GM23338 (cell line): ENCODE data around the gene FAM13A. TPM values are rescaled to one million over a fixed set of nuclear protein-coding genes. Genes with fewer than 3 reads are reported as not detected.

Source experiments
- ATAC-seq: fragments of 200-7000 bp; cut with Tn5 transposase; 3 replicates; pipeline ENCODE4 v1.9.1; 2020
- DNase-seq: peaks from one replicate; pipeline ENCODE4 v3.0.0-alpha.2; 2015; ENCODE audit warnings: low spot score
- H2AFZ ChIP-seq: fragments of 200-600 bp; sonication (generic); 2 replicates; pipeline ENCODE4 v1.8.0; 2016; ENCODE audit warnings: antibody characterized with exemption, mild to moderate bottlenecking, moderate library complexity
- H3F3A ChIP-seq: fragments of 200-600 bp; sonication (generic); replicated peaks from 2 replicates; pipeline ENCODE4 v1.8.0; 2017; ENCODE audit warnings: antibody characterized with exemption, mixed run types, low read depth
- H3K27ac ChIP-seq: fragments of 200-600 bp; sonication (generic); 2 replicates; pipeline ENCODE4 v1.6.1; 2016; ENCODE audit warnings: low read depth
- H3K27me3 ChIP-seq: fragments of 200-600 bp; sonication (generic); 2 replicates; pipeline ENCODE4 v1.8.0; 2016; ENCODE audit warnings: mild to moderate bottlenecking, mixed run types, moderate library complexity; ENCODE audit not compliant: insufficient read depth
- H3K36me3 ChIP-seq: fragments of 200-600 bp; sonication (generic); 2 replicates; pipeline ENCODE4 v1.8.0; 2016; ENCODE audit warnings: mild to moderate bottlenecking; ENCODE audit not compliant: insufficient read depth
- H3K4me1 ChIP-seq: fragments of 200-600 bp; sonication (generic); 2 replicates; pipeline ENCODE4 v1.8.0; 2016; ENCODE audit warnings: mild to moderate bottlenecking, moderate library complexity; ENCODE audit not compliant: insufficient read depth
- H3K4me2 ChIP-seq: fragments of 200-600 bp; sonication (generic); 2 replicates; pipeline ENCODE4 v1.7.1; 2017; ENCODE audit warnings: mixed run types
- H3K4me3 ChIP-seq: fragments of 200-600 bp; sonication (generic); 2 replicates; pipeline ENCODE4 v1.6.1; 2016; ENCODE audit warnings: mixed run types
- H3K79me2 ChIP-seq: fragments of 200-600 bp; sonication (generic); replicated peaks from 2 replicates; pipeline ENCODE4 v1.8.0; 2017; ENCODE audit warnings: mild to moderate bottlenecking; ENCODE audit not compliant: insufficient read depth
- H3K9me2 ChIP-seq: fragments of 200-600 bp; sonication (generic); 2 replicates; pipeline ENCODE4 v1.8.0; 2017; ENCODE audit not compliant: insufficient read depth
- H4K20me1 ChIP-seq: fragments of 200-600 bp; sonication (generic); replicated peaks from 2 replicates; pipeline ENCODE4 v1.8.0; 2017; ENCODE audit warnings: mild to moderate bottlenecking; ENCODE audit not compliant: insufficient read depth
- H3K27ac Mint-ChIP-seq: 2 replicates; pipeline ENCODE4 v1.8.0; 2020; ENCODE audit warnings: inconsistent platforms, mild to moderate bottlenecking, moderate library complexity, mixed read lengths
- H3K27me3 Mint-ChIP-seq: 3 replicates; pipeline ENCODE4 v1.8.0; 2022; ENCODE audit warnings: low read depth, mild to moderate bottlenecking, moderate library complexity, mixed read lengths, inconsistent platforms; ENCODE audit not compliant: insufficient read depth, poor library complexity
- H3K36me3 Mint-ChIP-seq: 3 replicates; pipeline ENCODE4 v1.8.0; 2021; ENCODE audit warnings: low read depth, mild to moderate bottlenecking, inconsistent platforms, moderate library complexity, mixed read lengths
- H3K4me1 Mint-ChIP-seq: 3 replicates; pipeline ENCODE4 v1.8.0; 2020; ENCODE audit warnings: mild to moderate bottlenecking, inconsistent platforms, mixed read lengths
- H3K4me3 Mint-ChIP-seq: 3 replicates; pipeline ENCODE4 v1.8.0; 2021; ENCODE audit warnings: moderate library complexity, mild to moderate bottlenecking, inconsistent platforms, mixed read lengths
- H3K9me3 Mint-ChIP-seq: 3 replicates; pipeline ENCODE4 v1.8.0; 2020; ENCODE audit warnings: moderate library complexity, mild to moderate bottlenecking, inconsistent platforms, mixed read lengths
- CREB1 ChIP-seq: fragments of 250-450 bp; sonication (Bioruptor Pico); IDR thresholded peaks from 2 replicates; pipeline ENCODE4 v1.5.0; 2020; ENCODE audit warnings: low read depth, mild to moderate bottlenecking, moderate library complexity
- CTCF ChIP-seq, 2 experiments: fragments of 200-600 bp in 1 of 2; sonication (generic) in 1 of 2; conservative IDR thresholded peaks; 2 replicates each; pipeline versions ENCODE4 v1.5.1 to v1.6.1; 2016 to 2017; ENCODE audit warnings: antibody characterized with exemption in 2 of 2, low read depth in 2 of 2, mild to moderate bottlenecking in 2 of 2, moderate library complexity in 1 of 2
- ETS1 ChIP-seq: IDR thresholded peaks from 2 replicates; pipeline ENCODE4 v1.6.1; 2016; ENCODE audit warnings: antibody characterized with exemption
- EZH2 ChIP-seq: fragments of 200-600 bp; sonication (generic); IDR thresholded peaks from one replicate; pipeline ENCODE4 v1.8.0; 2017; ENCODE audit warnings: antibody characterized with exemption, mild to moderate bottlenecking, low read depth; ENCODE audit not compliant: unreplicated experiment
- EZH2phosphoT487 ChIP-seq: fragments of 200-600 bp; sonication (generic); IDR thresholded peaks from one replicate; pipeline ENCODE4 v1.8.1; 2018; ENCODE audit warnings: antibody characterized with exemption; ENCODE audit not compliant: unreplicated experiment
- JUNB ChIP-seq: IDR thresholded peaks from one replicate; pipeline ENCODE4 v1.6.1; 2016; ENCODE audit warnings: antibody characterized with exemption; ENCODE audit not compliant: unreplicated experiment
- NANOG ChIP-seq: IDR thresholded peaks from 2 replicates; pipeline ENCODE4 v1.6.1; 2016; ENCODE audit warnings: antibody characterized with exemption, borderline replicate concordance
- POLR2AphosphoS5 ChIP-seq: IDR thresholded peaks from 2 replicates; pipeline ENCODE4 v1.6.1; 2016; ENCODE audit warnings: antibody characterized with exemption, low read depth
- REST ChIP-seq: IDR thresholded peaks from one replicate; pipeline ENCODE4 v1.6.1; 2018; ENCODE audit warnings: antibody characterized with exemption; ENCODE audit not compliant: unreplicated experiment
- STAT1 ChIP-seq: IDR thresholded peaks from one replicate; pipeline ENCODE4 v1.6.1; 2016; ENCODE audit warnings: antibody characterized with exemption; ENCODE audit not compliant: unreplicated experiment
- ZNF114 ChIP-seq: fragments of 250-450 bp; sonication (Bioruptor Pico); IDR thresholded peaks from 2 replicates; pipeline ENCODE4 v1.5.0; 2020; ENCODE audit warnings: mild to moderate bottlenecking, moderate library complexity
- ZNF331 ChIP-seq: fragments of 250-450 bp; sonication (Bioruptor Pico); IDR thresholded peaks from 2 replicates; pipeline ENCODE4 v1.5.0; 2020; ENCODE audit warnings: low read depth, mild to moderate bottlenecking, moderate library complexity
- ZNF462 ChIP-seq: fragments of 250-450 bp; sonication (Bioruptor Pico); IDR thresholded peaks from 2 replicates; pipeline ENCODE4 v1.5.0; 2020; ENCODE audit warnings: mild to moderate bottlenecking, moderate library complexity
- polyA plus RNA-seq: library from polyadenylated mRNA; unstranded; fragments of >200 nt; fragmentation: Nextera tagmentation; extraction: Ambion mirVana; gene quantifications from 2 replicates; pipeline ENCODE4 v1.2.1, GENCODE V29; 2016
- total RNA-seq: library from RNA; depleted of rRNA; stranded (reverse); fragments of >200 nt; shearing (Covaris generic); gene quantifications from 2 replicates; pipeline ENCODE4 v1.2.3, GENCODE V29; 2014

Gene FAM13A
- total and polyA plus RNA-seq, 2 experiments from 2014 or later, result 13.9 to 28.4 TPM

GRCh38 chr4:88841635-88842034, 215.3 kb downstream of the FAM13A start:
- H3K27ac ChIP-seq, result no peak overlapping the region
- no peak overlapping the region for H3K27ac Mint-ChIP-seq
- H3K4me1 Mint-ChIP-seq, result peaks cover 12% of the 10 kb centered on the region
- no peaks in the 10 kb centered on the region for H3K9me2 ChIP-seq
- 0 out of 2 replicates have a peak, but pooled peaks cover 5% of the 10 kb centered on the region for H3K4me1 ChIP-seq
- H2AFZ ChIP-seq, result no peak overlapping the region
- no peaks in the 10 kb centered on the region for H3K9me3 Mint-ChIP-seq
- H3K4me2 ChIP-seq, result no peak overlapping the region
- no peak overlapping the region for H3K4me3 ChIP-seq
- H3K36me3 Mint-ChIP-seq, result no peaks in the 10 kb centered on the region
- no peaks in the 10 kb centered on the region for H3F3A ChIP-seq
- no peaks in the 10 kb centered on the region for H3K36me3 ChIP-seq
- no peak overlapping the region for H3K4me3 Mint-ChIP-seq
- H3K27me3 Mint-ChIP-seq, result no peaks in the 10 kb centered on the region
- no peak for DNase-seq
- ATAC-seq, result no peak
- H3K79me2 ChIP-seq, result no peaks in the 10 kb centered on the region
- H3K27me3 ChIP-seq, result no peaks in the 10 kb centered on the region
- no peaks in the 10 kb centered on the region for H4K20me1 ChIP-seq
- TF ChIP-seq POLR2AphosphoS5 (no peak), ZNF331 (no peak), EZH2 (no peak), CTCF (conservative IDR thresholded peaks at IDR 0.05; ENCODE audit: low read depth in 2 of 2) (no peak), ETS1 (no peak), REST (no peak), CREB1 (CRISPR knock-in tag) (no peak), EZH2phosphoT487 (no peak), ZNF462 (CRISPR knock-in tag) (no peak), ZNF114 (CRISPR knock-in tag) (no peak), STAT1 (no peak), JUNB (no peak), NANOG (no peak)
